A549 (cell line): ENCODE data around the gene PDHX. TPM values are rescaled to one million over a fixed set of nuclear protein-coding genes. Genes with fewer than 3 reads are reported as not detected.

ENCODE experiments used
- ATAC-seq, 2 experiments: fragments of 200-7000 bp in 1 of 2; fragments of >200 bp in 1 of 2; cut with Nextera tagmentation in 1 of 2; cut with Tn5 transposase in 1 of 2; 3 replicates each; pipeline versions ENCODE4 v1.8.0 to v1.9.1; 2018 to 2020; ENCODE audit warnings: mild to moderate bottlenecking in 1 of 2, moderate library complexity in 1 of 2
- CTCF ChIA-PET: fragments of 300-600 bp; sonication (Branson Sonifier 250); formaldehyde crosslinking; extraction: SDS; loops from one replicate; lab custom pipeline; 2021; ENCODE audit warnings: antibody characterized with exemption, inconsistent platforms; lab: Yijun Ruan, JAX
- POLR2A ChIA-PET: fragments of 350-600 bp; formaldehyde crosslinking; extraction: SDS; loops from one replicate; lab custom pipeline; 2021; ENCODE audit warnings: antibody characterized with exemption, inconsistent platforms; lab: Yijun Ruan, JAX
- DNase-seq, 2 experiments: peaks; one replicate each; pipeline versions ENCODE4 v3.0.0 to v3.0.0-alpha.2; 2011 to 2016; ENCODE audit warnings: low read depth in 1 of 2, low spot score in 1 of 2
- FAIRE-seq: peaks from 2 replicates; lab custom pipeline; 2011; peaks lifted over from hg19 to GRCh38; lab: Jason Lieb, UNC
- H3K27ac ChIP-seq, 2 experiments: fragments of >200 bp; sonication (Bioruptor Twin); formaldehyde crosslinking; 3 replicates each; pipeline ENCODE4 v1.5.1; 2016 to 2017
- H3K4me1 ChIP-seq: fragments of >200 bp; sonication (Bioruptor Twin); formaldehyde crosslinking; 3 replicates; pipeline ENCODE4 v1.6.1; 2016
- H3K4me2 ChIP-seq: fragments of >200 bp; sonication (Bioruptor Twin); formaldehyde crosslinking; 3 replicates; pipeline ENCODE4 v1.6.1; 2016
- H3K4me3 ChIP-seq: fragments of >200 bp; sonication (Bioruptor Twin); formaldehyde crosslinking; 3 replicates; pipeline ENCODE4 v1.5.1; 2016
- H3K9me3 ChIP-seq: fragments of >200 bp; sonication (Bioruptor Twin); formaldehyde crosslinking; 3 replicates; pipeline ENCODE4 v1.6.1; 2016
- BHLHE40 ChIP-seq: IDR thresholded peaks from 2 replicates; pipeline ENCODE4 v1.6.1; 2012; ENCODE audit warnings: low read depth, low read length, inconsistent platforms
- CBX2 ChIP-seq: fragments of 200-600 bp; sonication (generic); IDR thresholded peaks from 2 replicates; pipeline ENCODE4 v1.6.1; 2016; ENCODE audit warnings: low read depth, mild to moderate bottlenecking, borderline replicate concordance
- CEBPB ChIP-seq, 2 experiments: fragments of >200 bp in 1 of 2; sonication (Bioruptor Twin) in 1 of 2; formaldehyde crosslinking in 1 of 2; IDR thresholded peaks; 2 replicates each; pipeline ENCODE4 v1.6.1; 2012 to 2016
- CHD2 ChIP-seq: fragments of 150-350 bp; IDR thresholded peaks from 2 replicates; pipeline ENCODE4 v1.6.1; 2014; ENCODE audit warnings: low read length; ENCODE audit not compliant: partially characterized antibody
- CHD4 ChIP-seq: fragments of 200-600 bp; sonication (generic); IDR thresholded peaks from 2 replicates; pipeline ENCODE4 v1.6.1; 2016; ENCODE audit warnings: antibody characterized with exemption, mild to moderate bottlenecking, borderline replicate concordance
- CTCF ChIP-seq: fragments of >200 bp; sonication (Bioruptor Twin); formaldehyde crosslinking; IDR thresholded peaks from 3 replicates; pipeline ENCODE4 v1.5.1; 2016
- E2F6 ChIP-seq: IDR thresholded peaks from 2 replicates; pipeline ENCODE4 v1.6.1; 2012; ENCODE audit warnings: low read depth, borderline replicate concordance
- EHF ChIP-seq: fragments of 250-450 bp; sonication (Bioruptor Pico); IDR thresholded peaks from 2 replicates; pipeline ENCODE4 v1.5.0; 2020; ENCODE audit warnings: mild to moderate bottlenecking
- ELK1 ChIP-seq: fragments of 150-350 bp; IDR thresholded peaks from 2 replicates; pipeline ENCODE4 v1.6.1; 2014; ENCODE audit warnings: low read depth, mild to moderate bottlenecking, low read length
- FOXS1 ChIP-seq: fragments of 250-450 bp; sonication (Bioruptor Pico); IDR thresholded peaks from 2 replicates; pipeline ENCODE4 v1.5.0; 2020; ENCODE audit warnings: mild to moderate bottlenecking, moderate library complexity
- GATA3 ChIP-seq: IDR thresholded peaks from 2 replicates; pipeline ENCODE4 v1.6.1; 2012; ENCODE audit warnings: borderline replicate concordance
- HDAC2 ChIP-seq: fragments of 200-600 bp; sonication (generic); IDR thresholded peaks from 2 replicates; pipeline ENCODE4 v1.6.1; 2016
- HES2 ChIP-seq: fragments of >200 bp; sonication (Bioruptor Twin); formaldehyde crosslinking; IDR thresholded peaks from 2 replicates; pipeline ENCODE4 v1.6.1; 2016
- HEYL ChIP-seq: fragments of 250-450 bp; sonication (Bioruptor Pico); IDR thresholded peaks from 2 replicates; pipeline ENCODE4 v1.8.0; 2021; ENCODE audit warnings: mild to moderate bottlenecking, moderate library complexity
- HOXB5 ChIP-seq: fragments of 250-450 bp; sonication (Bioruptor Pico); IDR thresholded peaks from 2 replicates; pipeline ENCODE4 v1.5.0; 2020; ENCODE audit warnings: mild to moderate bottlenecking, moderate library complexity
- JUNB ChIP-seq: fragments of >200 bp; sonication (Bioruptor Twin); formaldehyde crosslinking; IDR thresholded peaks from 2 replicates; pipeline ENCODE4 v1.6.1; 2016
- NPAS2 ChIP-seq: fragments of 250-450 bp; sonication (Bioruptor Pico); IDR thresholded peaks from 2 replicates; pipeline ENCODE4 v1.8.0; 2022; ENCODE audit warnings: mild to moderate bottlenecking, moderate library complexity, borderline replicate concordance
- NR3C1 ChIP-seq: fragments of >200 bp; sonication (Bioruptor Twin); formaldehyde crosslinking; IDR thresholded peaks from 3 replicates; pipeline ENCODE4 v1.6.1; 2017
- PBX3 ChIP-seq: IDR thresholded peaks from 2 replicates; pipeline ENCODE4 v1.6.1; 2012
- POLR2A ChIP-seq: IDR thresholded peaks from 2 replicates; pipeline ENCODE4 v1.6.1; 2012; ENCODE audit warnings: mild to moderate bottlenecking, low read length
- RAD21 ChIP-seq, 2 experiments: fragments of >200 bp in 1 of 2; sonication (Bioruptor Twin) in 1 of 2; formaldehyde crosslinking in 1 of 2; IDR thresholded peaks in 1 of 2; conservative IDR thresholded peaks in 1 of 2; 2 replicates in 1 of 2; 3 replicates in 1 of 2; pipeline ENCODE4 v1.6.1; 2012 to 2018; ENCODE audit warnings: inconsistent platforms in 1 of 2
- SMC3 ChIP-seq: fragments of >200 bp; sonication (Bioruptor Twin); formaldehyde crosslinking; IDR thresholded peaks from 3 replicates; pipeline ENCODE4 v1.6.1; 2018; ENCODE audit warnings: inconsistent platforms
- TFCP2L1 ChIP-seq: fragments of 250-450 bp; sonication (Bioruptor Pico); IDR thresholded peaks from 2 replicates; pipeline ENCODE4 v1.5.0; 2021; ENCODE audit warnings: mild to moderate bottlenecking
- USF2 ChIP-seq: fragments of 450-650 bp; IDR thresholded peaks from 2 replicates; pipeline ENCODE4 v1.6.1; 2014; ENCODE audit warnings: antibody characterized with exemption
- ZFP36 ChIP-seq: fragments of 450-650 bp; IDR thresholded peaks from 2 replicates; pipeline ENCODE4 v1.6.1; 2014; ENCODE audit warnings: borderline replicate concordance; ENCODE audit not compliant: partially characterized antibody
- ZNF302 ChIP-seq: fragments of 250-450 bp; sonication (Bioruptor Pico); IDR thresholded peaks from 2 replicates; pipeline ENCODE4 v1.9.0; 2021; ENCODE audit warnings: inconsistent platforms, mild to moderate bottlenecking, moderate library complexity
- ZSCAN20 ChIP-seq: fragments of 250-450 bp; sonication (Bioruptor Pico); IDR thresholded peaks from 2 replicates; pipeline ENCODE4 v1.8.0; 2022; ENCODE audit warnings: mild to moderate bottlenecking, moderate library complexity
- WGBS: methylation state at CpG from one replicate; pipeline ENCODE4 v1.1.6; 2017; ENCODE audit errors: missing lambda C conversion rate; 5-methylcytosine and 5-hydroxymethylcytosine counted together
- polyA plus RNA-seq, 4 experiments: library from polyadenylated mRNA; depleted of rRNA in 3 of 4; stranded (reverse); fragments of >200 nt; fragmentation: RNase III in 1 of 4; extraction: RNeasy Plus Mini Kit Qiagen cat#74134 plus additional on column Dnase treatment in 1 of 4; gene quantifications; 2 replicates in 3 of 4; 3 replicates in 1 of 4; pipeline ENCODE4 v1.2.3, GENCODE V29; 2011 to 2017

PDHX gene
- polyA plus RNA-seq, 2 of the 4 experiments (the other 2 are of a cell fraction): 46.5 to 87.4 TPM

- TF ChIP-seq PBX3 (no peak), CEBPB (IDR thresholded peaks at IDR 0.05) (no peak), CHD4 (no peak), EHF (CRISPR knock-in tag) (no peak), BHLHE40 (no peak), JUNB (no peak), ZSCAN20 (CRISPR knock-in tag) (no peak), NR3C1 (no peak), NPAS2 (CRISPR knock-in tag) (no peak), SMC3 (no peak)
- TF ChIP-seq, all 56 proteins: peak for 0
Observed at GRCh38 chr11:34936945-34937629, 20.7 kb downstream of the PDHX start (continued).

GRCh38 chr11:34938611-34939010 is 22.2 kb downstream of the PDHX start:
- TF ChIP-seq ZNF302 (CRISPR knock-in tag) (no peak), ZSCAN20 (CRISPR knock-in tag) (no peak), NR3C1 (no peak), SMC3 (no peak), HES2 (no peak), POLR2A (no peak), BHLHE40 (no peak), FOXS1 (no peak), GATA3 (no peak), PBX3 (no peak), ELK1 (no peak)
- ATAC-seq: no peak
- DNase-seq: no peak
- 83% methylated on average over 1 of the region's 1 CpG for WGBS
- Histone ChIP-seq H3K4me3 (no peak overlapping the region), H3K4me1 (no peaks in the 10 kb centered on the region), H3K27ac (no peak overlapping the region), H3K9me3 (0 out of 3 replicates have a peak, but pooled peaks cover 2% of the 10 kb centered on the region), H3K4me2 (no peak overlapping the region)
- CTCF ChIA-PET: interaction anchor here (1.3 to 1.8 kb wide), 2 partner anchors 13 to 454 kb away, joined by 3 to 4 read pairs; no protein-coding TSS in a partner anchor
- POLR2A ChIA-PET: no interaction called here
- FAIRE-seq: no peak

- ATAC-seq (no peak), FAIRE-seq (no peak), DNase-seq (no peak)
- Histone ChIP-seq H3K4me1 (no peaks in the 10 kb centered on the region), H3K9me3 (peaks cover 14% of the 10 kb centered on the region; the same call in 2 of the 3 replicates), H3K27ac (no peak overlapping the region), H3K4me2 (no peak overlapping the region), H3K4me3 (no peak overlapping the region)
- CTCF ChIA-PET: interaction anchor here (0.6 to 1.8 kb wide), 7 partner anchors 9 to 1758 kb away, joined by 3 to 5 read pairs (median 3); no protein-coding TSS in a partner anchor
- no peak for TF ChIP-seq USF2
- TF ChIP-seq CHD2: no peak
- no peak for TF ChIP-seq E2F6
- no peak for TF ChIP-seq ZFP36
- TF ChIP-seq CTCF: peak; percentile 20; the same call in 1 of the 3 replicates
- no peak for TF ChIP-seq POLR2A
- TF ChIP-seq HEYL: no peak
- no peak for TF ChIP-seq BHLHE40
- TF ChIP-seq HDAC2: no peak
- peak; percentile 27 to 32; a peak in 2 of 5 replicates for TF ChIP-seq RAD21 (conservative IDR thresholded peaks at IDR 0.05 in 1 of 2, IDR thresholded peaks at IDR 0.05 in 1 of 2)
- no peak for TF ChIP-seq CBX2
- no peak for TF ChIP-seq TFCP2L1 (CRISPR knock-in tag)
- TF ChIP-seq HOXB5 (CRISPR knock-in tag): no peak
- no peak for TF ChIP-seq CHD4
- TF ChIP-seq EHF (CRISPR knock-in tag): no peak
- POLR2A ChIA-PET: no interaction called here
- 91% methylated on average over 4 of the region's 4 CpGs for WGBS
Observed at GRCh38 chr11:34940026-34940677, 23.7 kb downstream of the PDHX start.
